Activated CD8-positive, alpha-beta T cell treated with anti-CD3 and anti-CD28 coated beads for 36 hours (primary cell): ENCODE results near the gene MN1. TPM values are rescaled to one million over a fixed set of nuclear protein-coding genes. Genes with fewer than 3 reads are reported as not detected.

Source experiments
- ATAC-seq: fragments of 200-7000 bp; cut with Tn5 transposase; one replicate; pipeline ENCODE4 v1.10.0; 2021; ENCODE audit warnings: mild to moderate bottlenecking, moderate library complexity
- CTCF ChIA-PET: fragments of 350-600 bp; sonication (Branson Sonifier 250); formaldehyde crosslinking; loops from one replicate; lab custom pipeline; 2021; ENCODE audit warnings: antibody characterized with exemption; lab: Charles Lee
- POLR2A ChIA-PET: fragments of 350-600 bp; sonication (Branson Sonifier 250); formaldehyde crosslinking; loops from one replicate; lab custom pipeline; 2021; ENCODE audit warnings: antibody characterized with exemption; lab: Charles Lee
- DNase-seq: peaks from one replicate; pipeline ENCODE4 v3.0.0-alpha.2; 2020
- H3K27ac Mint-ChIP-seq: one replicate; pipeline ENCODE4 v1.8.0; 2021; ENCODE audit warnings: mild to moderate bottlenecking, mixed read lengths
- H3K27me3 Mint-ChIP-seq: one replicate; pipeline ENCODE4 v1.8.0; 2021; ENCODE audit warnings: mixed read lengths
- H3K36me3 Mint-ChIP-seq: one replicate; pipeline ENCODE4 v1.8.0; 2021; ENCODE audit warnings: low read depth, mixed read lengths
- H3K4me1 Mint-ChIP-seq: one replicate; pipeline ENCODE4 v1.8.0; 2021; ENCODE audit warnings: low read depth, mixed read lengths
- H3K4me3 Mint-ChIP-seq: one replicate; pipeline ENCODE4 v1.8.0; 2021; ENCODE audit warnings: mild to moderate bottlenecking, moderate library complexity, mixed read lengths
- H3K9me3 Mint-ChIP-seq: one replicate; pipeline ENCODE4 v1.8.0; 2021; ENCODE audit warnings: mixed read lengths
- intact Hi-C: fragments of 100-400 bp; cut with micrococcal nuclease; formaldehyde crosslinking; loops from one replicate; pipeline ENCODE4 v1.10.0; 2022
- total RNA-seq, 2 experiments: library from RNA; stranded (reverse); gene quantifications; one replicate each; pipeline ENCODE4 v1.2.3, GENCODE V29; 2021
- TF ChIP-seq, protein P1 (sequence below): fragments of 200-600 bp; IDR thresholded peaks from one replicate; pipeline ENCODE4 v1.8.0; 2022; ENCODE audit warnings: antibody characterized with exemption, mild to moderate bottlenecking

MN1 gene
- total RNA-seq, 2 experiments from 2014 or later: 0.11 to 0.16 TPM

DNA sequence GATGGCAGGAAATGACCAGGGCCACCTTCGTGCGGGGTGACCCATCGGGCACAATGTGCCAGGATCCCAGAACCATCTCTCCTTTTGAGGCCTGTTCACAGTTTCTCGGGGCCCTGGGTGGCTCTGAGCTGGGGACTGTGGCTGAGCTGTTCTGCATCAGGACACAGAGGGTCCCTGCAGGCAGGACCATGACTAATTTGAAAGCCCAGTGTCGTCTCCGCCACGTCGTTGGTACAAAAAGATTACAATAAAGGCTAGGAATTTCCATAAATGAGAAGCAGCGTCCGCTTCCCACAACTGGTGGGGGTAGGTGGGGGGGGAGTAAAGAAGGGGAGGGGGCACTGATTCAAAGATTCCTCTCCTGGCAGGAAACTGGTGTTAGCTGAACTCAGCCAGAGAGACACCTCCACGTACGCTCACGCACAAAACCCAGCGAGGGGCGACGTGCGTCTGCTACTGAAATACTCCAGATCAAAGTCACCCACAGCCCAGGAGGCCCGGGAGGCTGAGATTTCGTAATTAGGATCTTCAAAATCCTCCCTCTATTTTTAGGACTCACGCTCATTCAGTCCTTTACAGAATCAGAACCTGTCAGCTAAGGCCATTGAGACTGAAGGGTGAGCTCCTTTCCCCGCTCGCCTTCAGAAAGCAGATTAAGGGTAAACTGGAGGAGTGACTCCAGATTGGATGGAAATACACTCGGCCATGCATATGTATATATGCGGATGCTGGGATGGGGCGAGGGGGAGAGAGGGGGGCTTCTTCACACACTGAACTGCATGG, 11.0 kb downstream of the MN1 start:
- no peak overlapping the region for H3K27ac Mint-ChIP-seq
- POLR2A ChIA-PET: no interaction called here
- H3K27me3 Mint-ChIP-seq: peaks cover under 1% of the 10 kb centered on the region
- DNase-seq: no peak
- no peaks in the 10 kb centered on the region for H3K9me3 Mint-ChIP-seq
- H3K36me3 Mint-ChIP-seq: no peaks in the 10 kb centered on the region
- CTCF ChIA-PET: interaction anchor here (1.4 kb wide), 1 partner anchor 14 kb away, joined by 3 read pairs; no protein-coding TSS in a partner anchor
- no peaks in the 10 kb centered on the region for H3K4me1 Mint-ChIP-seq
- ATAC-seq: no peak
- intact Hi-C loops: no loop called here
- no peak overlapping the region for H3K4me3 Mint-ChIP-seq
- TF ChIP-seq, protein P1, sequence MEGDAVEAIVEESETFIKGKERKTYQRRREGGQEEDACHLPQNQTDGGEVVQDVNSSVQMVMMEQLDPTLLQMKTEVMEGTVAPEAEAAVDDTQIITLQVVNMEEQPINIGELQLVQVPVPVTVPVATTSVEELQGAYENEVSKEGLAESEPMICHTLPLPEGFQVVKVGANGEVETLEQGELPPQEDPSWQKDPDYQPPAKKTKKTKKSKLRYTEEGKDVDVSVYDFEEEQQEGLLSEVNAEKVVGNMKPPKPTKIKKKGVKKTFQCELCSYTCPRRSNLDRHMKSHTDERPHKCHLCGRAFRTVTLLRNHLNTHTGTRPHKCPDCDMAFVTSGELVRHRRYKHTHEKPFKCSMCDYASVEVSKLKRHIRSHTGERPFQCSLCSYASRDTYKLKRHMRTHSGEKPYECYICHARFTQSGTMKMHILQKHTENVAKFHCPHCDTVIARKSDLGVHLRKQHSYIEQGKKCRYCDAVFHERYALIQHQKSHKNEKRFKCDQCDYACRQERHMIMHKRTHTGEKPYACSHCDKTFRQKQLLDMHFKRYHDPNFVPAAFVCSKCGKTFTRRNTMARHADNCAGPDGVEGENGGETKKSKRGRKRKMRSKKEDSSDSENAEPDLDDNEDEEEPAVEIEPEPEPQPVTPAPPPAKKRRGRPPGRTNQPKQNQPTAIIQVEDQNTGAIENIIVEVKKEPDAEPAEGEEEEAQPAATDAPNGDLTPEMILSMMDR: no peak

DNA sequence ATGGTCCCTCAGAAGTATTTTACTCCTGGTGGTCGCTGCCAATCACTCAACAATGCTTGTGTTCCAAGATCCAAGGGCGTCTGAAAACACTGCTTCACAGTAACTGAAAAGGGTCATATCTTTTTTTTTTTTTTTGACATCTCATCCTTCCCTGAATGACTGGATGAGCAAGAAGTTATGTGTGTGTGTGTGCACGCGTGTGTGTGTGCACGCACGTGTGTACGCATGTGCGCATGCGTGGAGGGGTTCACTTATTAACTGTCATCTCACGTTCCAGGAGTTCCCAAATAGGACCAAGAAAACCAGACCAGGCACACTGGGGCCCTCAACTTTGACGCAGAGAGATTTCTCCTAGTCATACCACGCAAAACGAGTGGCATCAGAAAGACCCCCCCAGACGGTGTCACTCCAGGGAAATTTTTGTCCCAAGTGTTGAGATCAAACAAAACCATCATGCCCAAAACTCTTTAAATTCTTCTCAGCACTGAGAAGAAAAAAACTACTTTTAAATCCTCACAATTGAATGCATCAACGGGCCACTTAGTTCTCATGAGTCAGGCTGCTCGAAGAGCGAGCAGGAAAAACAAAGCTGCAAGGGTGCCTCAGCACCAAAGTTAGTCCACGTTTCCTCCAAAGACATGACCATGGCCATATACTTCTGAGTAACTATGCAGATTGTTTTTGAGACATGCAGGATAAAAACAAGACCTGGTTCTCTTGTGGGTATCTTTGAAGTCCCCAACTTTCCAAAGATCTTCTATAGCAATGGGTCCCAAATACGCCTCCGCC, 12.9 kb downstream of the MN1 start:
- no peaks in the 10 kb centered on the region for H3K4me1 Mint-ChIP-seq
- no peaks in the 10 kb centered on the region for H3K36me3 Mint-ChIP-seq
- intact Hi-C loops: no loop called here
- ChIA-PET POLR2A (interaction anchor here (0.6 kb wide), 1 partner anchor 161 kb away, joined by 4 read pairs; no protein-coding TSS in a partner anchor), CTCF (no interaction called here)
- no peaks in the 10 kb centered on the region for H3K9me3 Mint-ChIP-seq
- no peak overlapping the region for H3K4me3 Mint-ChIP-seq
- no peak for ATAC-seq
- H3K27me3 Mint-ChIP-seq: peaks cover 11% of the 10 kb centered on the region
- DNase-seq: no peak
- no peak overlapping the region for H3K27ac Mint-ChIP-seq
- TF ChIP-seq, protein P1: no peak

DNA sequence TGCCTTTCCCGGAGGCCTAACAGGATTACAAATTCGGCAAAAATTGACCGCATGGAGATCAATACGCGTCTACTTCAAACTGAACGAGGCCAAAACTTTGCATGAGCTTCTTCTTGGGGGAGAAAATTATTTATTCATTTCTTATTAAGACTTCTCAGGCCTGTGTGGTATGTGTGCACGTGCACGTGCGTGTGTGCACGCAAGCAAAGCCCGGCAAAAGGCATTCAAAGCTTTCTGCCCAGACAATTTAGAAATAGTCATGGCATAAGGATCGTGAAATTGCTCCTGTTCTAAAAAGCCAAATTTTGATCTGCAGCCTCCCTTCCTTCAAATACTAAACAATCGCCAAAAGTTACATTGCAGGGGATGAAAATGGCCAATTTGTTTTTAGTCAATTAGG, 14.6 kb downstream of the MN1 start:
- DNase-seq: no peak
- Mint-ChIP-seq H3K4me1 (no peaks in the 10 kb centered on the region), H3K4me3 (no peak overlapping the region), H3K27ac (no peak overlapping the region), H3K27me3 (peaks cover 11% of the 10 kb centered on the region), H3K36me3 (no peaks in the 10 kb centered on the region), H3K9me3 (no peaks in the 10 kb centered on the region)
- TF ChIP-seq, protein P1: no peak
- CTCF ChIA-PET: no interaction called here
- no peak for ATAC-seq
- intact Hi-C loops: no loop called here
- POLR2A ChIA-PET: no interaction called here

DNA sequence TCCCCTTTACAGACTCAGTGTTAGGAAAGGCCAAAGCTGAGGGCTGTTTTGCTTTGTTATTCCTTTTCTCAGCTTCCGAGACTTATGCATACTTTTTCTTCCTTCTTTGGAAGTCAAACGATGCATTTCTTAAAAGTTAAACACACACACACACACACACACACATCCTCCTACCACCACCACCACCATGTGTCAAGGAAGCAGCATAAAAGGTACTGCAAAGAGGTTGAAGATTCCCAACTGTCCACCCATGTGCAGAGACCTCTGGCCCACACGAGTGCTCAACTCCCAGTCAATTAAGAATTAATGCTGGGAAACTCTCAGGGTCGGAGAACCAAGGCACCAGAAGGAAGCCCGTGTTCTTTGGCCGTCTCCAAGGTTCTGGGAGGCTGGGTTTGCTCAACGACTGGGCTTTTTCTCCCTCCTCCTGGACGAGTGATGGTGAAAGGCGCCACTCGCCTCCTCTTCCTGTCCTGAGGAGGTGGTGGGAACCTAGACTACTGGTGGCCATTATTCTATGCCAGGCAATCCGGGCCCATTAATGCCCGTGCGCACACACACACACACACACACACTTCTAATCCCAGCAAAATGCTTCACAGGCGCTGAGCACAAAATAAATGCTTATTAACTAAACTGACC, 15.1 kb downstream of the MN1 start:
- POLR2A ChIA-PET: no interaction called here

More for the DNA sequence above, 15.1 kb downstream of the MN1 start:
- Mint-ChIP-seq H3K4me1 (no peaks in the 10 kb centered on the region), H3K36me3 (no peaks in the 10 kb centered on the region), H3K9me3 (no peaks in the 10 kb centered on the region), H3K27ac (no peak overlapping the region), H3K4me3 (no peak overlapping the region), H3K27me3 (peaks cover 11% of the 10 kb centered on the region)
- ATAC-seq (no peak), DNase-seq (no peak)
- intact Hi-C loops: no loop called here
- TF ChIP-seq, protein P1: no peak
- CTCF ChIA-PET: no interaction called here
